Rectal smooth muscle tissue (tissue), 1 donor: ENCODE data around the gene TIMELESS.
"Not testable (repeated sequence)": the region's sequence is repeated elsewhere in the genome, so short reads cannot be mapped to it uniquely, and the experiment has no call there.

Experiments
- H3K27ac ChIP-seq: one replicate; pipeline ENCODE4 v1.7.0; 2013; ENCODE audit warnings: low read depth, low read length, inconsistent platforms
- H3K27me3 ChIP-seq: one replicate; pipeline ENCODE4 v1.7.0; 2013; ENCODE audit warnings: low read length; ENCODE audit not compliant: control insufficient read depth, insufficient read depth
- H3K36me3 ChIP-seq: one replicate; pipeline ENCODE4 v1.7.0; 2013; ENCODE audit warnings: low read length; ENCODE audit not compliant: control insufficient read depth, insufficient read depth
- H3K4me1 ChIP-seq: one replicate; pipeline ENCODE4 v1.7.0; 2013; ENCODE audit warnings: low read length; ENCODE audit not compliant: control insufficient read depth, insufficient read depth
- H3K4me3 ChIP-seq: one replicate; pipeline ENCODE4 v1.7.0; 2013; ENCODE audit warnings: low read length
- H3K9ac ChIP-seq: one replicate; pipeline ENCODE4 v1.7.0; 2013; ENCODE audit warnings: low read length

The TIMELESS gene, protein sequence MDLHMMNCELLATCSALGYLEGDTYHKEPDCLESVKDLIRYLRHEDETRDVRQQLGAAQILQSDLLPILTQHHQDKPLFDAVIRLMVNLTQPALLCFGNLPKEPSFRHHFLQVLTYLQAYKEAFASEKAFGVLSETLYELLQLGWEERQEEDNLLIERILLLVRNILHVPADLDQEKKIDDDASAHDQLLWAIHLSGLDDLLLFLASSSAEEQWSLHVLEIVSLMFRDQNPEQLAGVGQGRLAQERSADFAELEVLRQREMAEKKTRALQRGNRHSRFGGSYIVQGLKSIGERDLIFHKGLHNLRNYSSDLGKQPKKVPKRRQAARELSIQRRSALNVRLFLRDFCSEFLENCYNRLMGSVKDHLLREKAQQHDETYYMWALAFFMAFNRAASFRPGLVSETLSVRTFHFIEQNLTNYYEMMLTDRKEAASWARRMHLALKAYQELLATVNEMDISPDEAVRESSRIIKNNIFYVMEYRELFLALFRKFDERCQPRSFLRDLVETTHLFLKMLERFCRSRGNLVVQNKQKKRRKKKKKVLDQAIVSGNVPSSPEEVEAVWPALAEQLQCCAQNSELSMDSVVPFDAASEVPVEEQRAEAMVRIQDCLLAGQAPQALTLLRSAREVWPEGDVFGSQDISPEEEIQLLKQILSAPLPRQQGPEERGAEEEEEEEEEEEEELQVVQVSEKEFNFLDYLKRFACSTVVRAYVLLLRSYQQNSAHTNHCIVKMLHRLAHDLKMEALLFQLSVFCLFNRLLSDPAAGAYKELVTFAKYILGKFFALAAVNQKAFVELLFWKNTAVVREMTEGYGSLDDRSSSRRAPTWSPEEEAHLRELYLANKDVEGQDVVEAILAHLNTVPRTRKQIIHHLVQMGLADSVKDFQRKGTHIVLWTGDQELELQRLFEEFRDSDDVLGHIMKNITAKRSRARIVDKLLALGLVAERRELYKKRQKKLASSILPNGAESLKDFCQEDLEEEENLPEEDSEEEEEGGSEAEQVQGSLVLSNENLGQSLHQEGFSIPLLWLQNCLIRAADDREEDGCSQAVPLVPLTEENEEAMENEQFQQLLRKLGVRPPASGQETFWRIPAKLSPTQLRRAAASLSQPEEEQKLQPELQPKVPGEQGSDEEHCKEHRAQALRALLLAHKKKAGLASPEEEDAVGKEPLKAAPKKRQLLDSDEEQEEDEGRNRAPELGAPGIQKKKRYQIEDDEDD

DNA sequence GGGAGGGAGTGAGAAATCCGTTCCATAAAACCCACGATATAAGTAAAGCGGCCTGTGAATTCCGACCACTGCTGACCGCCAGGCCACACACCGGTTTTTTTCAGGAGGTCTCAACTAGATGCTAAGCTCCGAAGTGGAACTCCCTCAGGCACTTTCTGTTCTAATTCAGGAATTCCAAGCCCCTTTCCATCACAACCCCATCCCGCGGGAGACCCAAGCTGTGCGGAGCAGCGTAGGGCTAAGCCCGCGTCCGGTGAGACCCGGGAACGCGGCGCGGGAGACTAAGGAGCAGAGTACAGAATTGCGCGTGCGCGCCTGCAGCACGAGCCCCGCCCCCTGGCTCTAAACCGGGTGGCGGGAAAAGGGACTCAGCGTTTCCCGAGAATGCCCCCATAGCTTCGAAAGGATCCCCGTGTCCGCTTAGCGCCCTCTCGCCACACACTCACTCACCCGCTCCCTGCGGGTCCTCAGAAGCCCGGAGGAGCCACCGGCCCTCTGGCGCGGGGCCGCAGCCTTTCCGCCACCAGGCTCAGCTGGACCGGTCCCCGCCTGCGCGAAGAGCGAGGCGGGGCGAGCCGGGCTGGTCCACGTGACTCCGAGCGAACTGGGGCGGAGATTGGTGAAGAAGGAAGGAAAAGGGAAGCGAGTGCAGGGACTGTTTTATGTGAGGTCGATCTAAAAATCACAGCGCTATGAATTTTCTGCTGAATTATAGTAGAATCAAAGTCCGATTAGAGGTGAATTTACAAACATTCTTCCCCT, at the start of gene TIMELESS:
TIMELESS (minus strand) TSS at position 567 of the 762 bp plus-strand sequence. CDS start 15,256 bp downstream, outside the sequence.
- Histone ChIP-seq H3K4me3 (peak within 1 kb of the TSS; percentile 90), H3K9ac (peak within 1 kb of the TSS; percentile 67)

DNA sequence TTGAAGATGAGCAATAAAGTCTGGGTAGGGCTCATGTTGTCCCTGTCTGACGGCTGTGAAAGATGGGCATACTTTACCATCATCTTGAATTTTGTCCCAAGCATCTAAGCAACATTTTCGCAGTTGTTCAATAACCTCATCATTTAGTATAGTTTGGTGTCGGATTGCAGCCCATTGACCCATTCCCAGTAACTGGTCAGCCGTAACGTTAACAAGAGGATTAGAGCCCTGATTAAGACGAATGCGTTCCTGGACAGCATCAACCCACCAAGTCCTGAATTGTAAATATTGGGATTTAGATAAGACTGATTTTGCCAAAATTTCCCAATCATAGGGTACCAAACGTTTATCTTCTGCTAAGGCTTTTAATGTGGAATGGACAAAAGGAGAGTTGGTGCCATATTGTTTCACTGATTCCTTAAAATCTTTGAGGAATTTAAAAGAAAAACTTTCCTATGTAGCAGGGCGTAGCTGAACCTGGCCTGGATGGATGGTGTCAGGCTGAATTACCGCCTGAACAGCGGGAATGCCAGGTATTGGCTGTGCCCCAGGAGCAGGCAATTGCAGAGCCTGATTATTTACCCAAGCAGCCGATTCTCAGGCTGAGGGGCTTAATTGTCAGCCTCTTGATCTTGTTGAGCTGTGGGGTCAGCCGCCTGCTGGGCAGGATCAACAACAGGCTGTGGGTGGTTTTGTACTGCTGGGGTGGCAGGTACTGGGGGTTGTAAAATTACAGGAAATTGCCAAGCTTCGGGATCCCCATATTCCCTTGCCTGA, 49.1 kb upstream of the TIMELESS start:
- H3K4me3 ChIP-seq, H3K9ac ChIP-seq, H3K4me1 ChIP-seq, H3K36me3 ChIP-seq, H3K27ac ChIP-seq, H3K27me3 ChIP-seq: not testable (repeated sequence)

More for the DNA sequence above, at the start of gene TIMELESS:
- H3K27ac ChIP-seq: peak within 1 kb of the TSS; percentile 85
- H3K4me1 ChIP-seq: no peaks in the 10 kb centered on the region
- no peaks in the 10 kb centered on the region for H3K27me3 ChIP-seq
- H3K36me3 ChIP-seq: no peaks in the 10 kb centered on the region

DNA sequence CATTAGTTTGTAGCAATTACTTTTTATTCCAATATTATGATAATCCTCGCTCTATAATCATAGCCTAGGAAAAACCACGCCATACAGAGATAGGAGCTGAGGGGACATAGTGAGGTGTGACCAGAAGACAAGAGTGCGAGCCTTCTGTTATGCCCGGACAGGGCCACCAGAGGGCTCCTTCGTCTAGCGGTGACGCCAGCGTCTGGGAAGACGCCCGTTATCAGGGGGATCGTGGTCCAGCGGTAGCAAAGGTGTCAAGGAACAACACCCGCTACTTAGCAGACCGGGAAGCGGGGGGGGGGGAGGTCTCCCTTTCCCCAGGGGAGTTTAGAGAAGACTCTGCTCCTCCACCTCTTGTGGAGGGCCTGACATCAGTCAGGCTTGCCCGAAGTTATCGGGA, 47.5 kb upstream of the TIMELESS start:
- H3K27me3 ChIP-seq, H3K36me3 ChIP-seq, H3K9ac ChIP-seq, H3K4me3 ChIP-seq, H3K4me1 ChIP-seq, H3K27ac ChIP-seq: not testable (repeated sequence)

DNA sequence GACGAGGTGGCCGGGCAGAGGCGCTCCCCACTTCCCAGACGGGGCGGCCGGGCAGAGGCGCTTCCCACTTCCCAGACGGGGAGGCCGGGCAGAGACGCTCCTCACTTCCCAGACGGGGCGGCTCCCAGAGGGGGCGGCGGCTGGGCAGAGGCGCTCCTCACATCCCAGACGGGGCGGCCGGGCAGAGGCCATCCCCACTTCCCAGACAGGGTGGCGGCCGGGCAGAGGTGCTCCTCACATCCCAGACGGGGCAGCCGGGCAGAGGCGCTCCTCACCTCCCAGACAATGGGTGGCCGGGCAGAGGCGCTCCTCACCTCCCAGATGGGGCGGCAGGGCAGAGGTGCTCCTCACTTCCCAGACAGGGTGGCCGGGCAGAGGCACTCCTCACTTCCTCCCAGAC, 45.3 kb upstream of the TIMELESS start:
- not testable (repeated sequence) for H3K4me3 ChIP-seq, H3K27me3 ChIP-seq, H3K9ac ChIP-seq, H3K36me3 ChIP-seq, H3K27ac ChIP-seq, H3K4me1 ChIP-seq

DNA sequence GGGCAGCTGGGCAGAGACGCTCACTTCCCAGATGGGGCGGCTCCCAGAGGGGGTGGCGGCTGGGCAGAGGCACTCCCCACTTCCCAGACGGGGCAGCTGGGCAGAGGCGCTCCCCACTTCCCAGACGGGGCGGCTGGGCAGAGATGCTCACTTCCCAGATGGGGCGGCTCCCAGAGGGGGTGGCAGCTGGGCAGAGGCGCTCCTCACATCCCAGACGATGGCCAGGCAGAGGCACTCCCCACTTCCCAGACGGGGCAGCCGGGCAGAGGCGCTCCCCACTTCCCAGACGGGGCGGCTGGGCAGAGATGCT, 44.8 kb upstream of the TIMELESS start:
- not testable (repeated sequence) for H3K4me3 ChIP-seq, H3K9ac ChIP-seq, H3K4me1 ChIP-seq, H3K27ac ChIP-seq, H3K27me3 ChIP-seq, H3K36me3 ChIP-seq

DNA sequence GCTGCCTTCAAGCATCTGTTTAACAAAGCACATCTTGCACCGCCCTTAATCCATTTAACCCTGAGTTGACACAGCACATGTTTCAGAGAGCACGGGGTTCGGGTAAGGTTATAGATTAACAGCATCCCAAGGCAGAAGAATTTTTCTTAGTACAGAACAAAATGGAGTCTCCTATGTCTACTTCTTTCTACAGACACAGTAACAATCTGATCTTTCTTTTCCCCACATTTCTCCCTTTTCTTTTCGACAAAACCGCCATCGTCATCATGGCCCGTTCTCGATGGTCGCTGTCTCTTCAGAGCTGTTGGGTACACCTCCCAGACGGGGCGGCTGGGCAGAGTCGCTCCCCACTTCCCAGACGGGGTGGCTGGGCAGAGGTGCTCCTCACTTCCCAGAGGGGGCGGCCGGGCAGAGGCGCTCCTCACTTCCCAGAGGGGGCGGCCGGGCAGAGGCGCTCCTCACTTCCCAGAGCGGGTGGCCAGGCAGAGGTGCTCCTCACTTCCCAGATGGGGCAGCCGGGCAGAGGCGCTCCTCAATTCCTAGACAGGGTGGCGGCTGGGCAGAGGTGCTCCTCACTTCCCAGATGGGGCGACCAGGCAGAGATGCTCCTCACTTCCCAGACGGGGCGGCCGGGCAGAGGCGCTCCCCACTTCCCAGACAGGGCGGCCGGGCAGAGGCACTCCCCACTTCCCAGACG, 44.3 kb upstream of the TIMELESS start:
- not testable (repeated sequence) for H3K27me3 ChIP-seq, H3K4me3 ChIP-seq, H3K27ac ChIP-seq

DNA sequence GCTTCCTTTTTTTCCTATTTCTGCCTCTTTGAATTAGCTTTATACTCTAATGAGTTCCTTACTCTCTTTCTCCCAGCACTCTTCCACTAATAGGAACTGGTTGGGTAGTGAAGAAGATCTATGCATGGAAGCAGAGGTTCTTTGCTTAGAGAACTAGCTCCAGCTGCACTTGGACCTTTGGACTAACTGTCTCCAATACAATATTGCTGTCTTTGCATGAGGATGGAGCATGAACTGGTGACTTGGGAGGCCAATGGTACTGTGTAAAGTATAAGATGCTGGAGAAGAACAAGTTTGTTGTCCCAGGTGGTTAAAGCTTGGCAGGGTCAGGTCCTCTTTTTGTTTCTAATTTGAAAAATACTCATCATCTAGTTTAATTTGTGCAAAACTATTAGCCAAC, 41.1 kb upstream of the TIMELESS start:
- Histone ChIP-seq H3K4me3 (no peak overlapping the region), H3K9ac (no peak overlapping the region), H3K4me1 (peaks cover 2% of the 10 kb centered on the region), H3K27me3 (no peaks in the 10 kb centered on the region), H3K36me3 (no peaks in the 10 kb centered on the region), H3K27ac (no peak overlapping the region)

More for the DNA sequence above, 44.3 kb upstream of the TIMELESS start:
- H3K36me3 ChIP-seq, H3K4me1 ChIP-seq, H3K9ac ChIP-seq: not testable (repeated sequence)

DNA sequence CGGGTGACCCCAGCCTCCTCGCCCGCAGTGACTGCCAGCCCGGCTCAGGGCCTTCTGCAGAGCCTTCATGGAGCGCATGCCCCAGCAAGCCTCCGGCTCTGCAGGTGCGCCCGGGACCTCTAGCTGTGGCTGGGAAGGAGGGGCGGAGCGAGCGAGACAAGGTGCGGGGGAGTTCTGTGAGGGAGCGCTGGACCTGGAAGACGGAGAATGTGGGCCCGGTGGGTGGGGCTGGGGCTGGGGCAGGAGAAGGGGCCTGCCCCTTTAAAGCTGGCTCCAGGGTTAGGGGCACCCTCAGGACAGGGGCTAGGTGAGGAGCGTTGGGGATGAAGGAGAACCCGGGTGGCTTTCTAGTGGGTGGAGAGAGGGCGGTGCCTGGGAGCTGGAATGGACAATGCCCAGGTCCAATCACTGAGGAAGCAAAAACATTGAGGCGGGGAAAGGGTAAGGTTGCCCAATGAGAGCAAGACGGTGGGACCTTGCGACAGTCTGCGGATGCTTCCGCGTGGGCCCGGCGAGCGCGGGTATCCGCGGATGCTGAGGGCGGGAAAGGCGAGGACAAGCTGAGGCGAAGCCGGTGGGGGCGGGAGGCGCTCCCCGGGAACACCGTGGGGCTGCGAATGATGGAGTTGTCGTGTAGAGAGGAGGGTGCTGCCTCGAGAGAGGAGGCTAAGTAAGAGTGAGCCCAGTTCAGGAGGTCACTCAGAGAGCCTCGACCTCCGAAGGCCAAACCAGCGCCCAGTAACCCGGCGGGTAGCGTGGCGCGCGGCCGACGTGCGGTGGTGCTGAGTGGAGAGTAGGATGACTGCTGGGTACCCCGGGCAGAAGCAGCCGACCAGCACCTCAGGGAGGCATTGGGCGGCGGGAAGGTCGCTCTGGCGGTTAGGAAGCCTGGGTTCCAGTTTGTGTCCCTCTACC, 39.1 kb upstream of the TIMELESS start, which contains the start of gene GLS2:
GLS2 (minus strand) TSS at position 121 of the 915 bp plus-strand sequence; CDS start at position 78, 43 bp downstream.
- peak within 1 kb of the TSS; percentile 64 for H3K4me3 ChIP-seq
- no peaks in the 10 kb centered on the region for H3K36me3 ChIP-seq
- peaks cover 2% of the 10 kb centered on the region for H3K4me1 ChIP-seq
- no peaks in the 10 kb centered on the region for H3K27me3 ChIP-seq
- H3K9ac ChIP-seq: peak within 1 kb of the TSS; percentile 17
- no peak within 1 kb of the TSS for H3K27ac ChIP-seq

DNA sequence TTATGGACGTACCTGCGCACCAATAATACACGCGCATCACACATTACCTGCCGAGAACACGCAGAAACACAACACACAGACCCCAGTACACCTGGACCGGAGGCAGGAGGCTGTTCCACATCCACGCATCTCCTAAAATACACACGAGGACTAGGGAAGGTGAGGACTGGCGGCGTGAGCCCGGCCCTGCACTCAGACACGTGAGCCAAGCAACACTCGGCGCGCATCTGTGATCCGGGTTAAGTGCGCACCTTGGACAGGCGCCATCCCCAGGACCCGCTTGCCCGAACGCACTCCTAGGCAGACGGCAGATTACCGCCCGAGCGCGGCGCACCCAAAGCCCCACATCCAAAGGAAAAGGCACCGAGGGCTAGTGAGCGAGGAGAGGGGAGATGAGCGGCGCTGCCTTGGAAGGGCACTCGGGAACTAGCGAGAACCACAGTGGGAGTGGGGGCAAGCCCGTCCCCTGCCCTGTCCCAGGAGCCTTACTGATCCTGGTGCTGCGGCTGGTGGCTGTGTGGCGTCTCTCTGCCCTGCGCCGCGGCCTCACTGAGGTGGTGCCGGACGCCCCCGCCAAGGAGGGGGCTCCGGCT, 38.3 kb upstream of the TIMELESS start:
- Histone ChIP-seq H3K36me3 (no peaks in the 10 kb centered on the region), H3K4me3 (peak overlapping the region; percentile 64), H3K9ac (peak overlapping the region; percentile 17), H3K27ac (no peak overlapping the region), H3K4me1 (peaks cover 2% of the 10 kb centered on the region), H3K27me3 (no peaks in the 10 kb centered on the region)

DNA sequence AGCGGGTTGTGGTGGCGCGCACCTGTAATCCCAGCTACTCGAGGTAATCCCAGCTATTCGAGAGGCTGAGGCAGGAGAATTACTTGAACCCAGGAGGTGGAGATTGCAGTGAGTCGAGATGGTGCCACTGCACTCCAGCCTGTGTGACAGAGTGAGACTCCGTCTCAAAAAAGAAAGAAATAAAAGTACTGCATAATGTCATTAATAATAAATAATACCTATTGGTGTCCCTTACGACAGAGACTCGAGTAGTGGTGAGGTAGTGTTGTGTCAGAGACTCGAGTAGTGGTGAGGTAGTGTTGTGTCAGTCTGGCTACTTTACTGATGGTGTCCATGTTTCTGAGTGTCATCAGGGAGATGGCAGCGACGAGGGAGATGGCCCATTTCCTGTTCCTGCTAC, 37.5 kb upstream of the TIMELESS start:
- Histone ChIP-seq H3K27ac (no peak overlapping the region), H3K4me3 (no peak overlapping the region)

More for the DNA sequence above, 37.5 kb upstream of the TIMELESS start:
- H3K9ac ChIP-seq: no peak overlapping the region
- H3K36me3 ChIP-seq: no peaks in the 10 kb centered on the region
- no peaks in the 10 kb centered on the region for H3K27me3 ChIP-seq
- peaks cover 2% of the 10 kb centered on the region for H3K4me1 ChIP-seq
